Hematopoietic multipotent progenitor cell treated with erythropoietin and hydrocortisone succinate and interleukin-3 and kit ligand, for 17 days (in vitro differentiated cells): ENCODE data around the gene CNN1.
"Not testable (repeated sequence)": the region's sequence is repeated elsewhere in the genome, so short reads cannot be mapped to it uniquely, and the experiment has no call there.

Experiments used
- DNase-seq: peaks from one replicate; pipeline ENCODE4 v3.0.0-alpha.2; 2015; ENCODE audit warnings: low spot score

Gene CNN1

DNA sequence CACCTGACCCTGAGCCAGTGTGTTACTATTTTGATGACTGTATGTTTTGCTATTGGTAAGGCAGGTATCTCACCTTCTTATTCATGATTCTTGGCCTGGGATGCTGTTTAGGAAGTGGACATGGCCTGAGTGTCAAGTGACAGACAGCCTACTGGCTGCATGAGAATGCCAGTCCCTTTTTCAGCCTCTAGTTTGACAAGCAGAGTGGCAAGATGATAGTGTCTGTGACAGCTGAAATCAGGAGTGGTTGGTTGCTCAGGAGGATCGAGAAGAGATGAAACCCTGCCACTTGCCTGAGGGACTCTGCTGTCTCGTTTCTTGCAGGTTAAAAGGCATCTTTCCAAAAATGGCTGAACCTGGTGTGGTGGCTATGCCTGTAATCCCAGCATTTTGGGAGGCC is 27.5 kb downstream of the CNN1 start:
- peak; percentile 77 for DNase-seq

DNA sequence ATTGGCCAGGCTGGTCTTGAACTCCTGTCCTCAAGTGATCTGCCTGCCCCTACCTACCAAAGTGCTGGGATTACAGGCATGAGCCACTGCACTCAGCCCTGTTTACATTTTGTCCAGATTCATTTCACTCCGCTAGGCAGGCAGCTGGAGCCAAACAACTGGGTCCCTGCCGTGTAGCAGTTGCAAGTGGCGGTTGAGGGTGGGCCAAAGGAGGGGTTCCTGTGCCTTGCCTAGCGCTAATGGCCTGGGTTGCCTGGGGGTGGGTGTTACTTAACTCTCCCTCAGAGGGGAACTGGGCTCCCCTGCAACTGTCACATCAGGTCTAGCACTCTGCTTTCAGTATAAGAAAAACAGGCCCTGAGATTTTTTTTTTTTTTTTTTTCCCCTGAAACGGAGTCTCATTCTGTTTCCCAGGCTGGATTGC is 31.4 kb downstream of the CNN1 start:
- DNase-seq = no peak

DNA sequence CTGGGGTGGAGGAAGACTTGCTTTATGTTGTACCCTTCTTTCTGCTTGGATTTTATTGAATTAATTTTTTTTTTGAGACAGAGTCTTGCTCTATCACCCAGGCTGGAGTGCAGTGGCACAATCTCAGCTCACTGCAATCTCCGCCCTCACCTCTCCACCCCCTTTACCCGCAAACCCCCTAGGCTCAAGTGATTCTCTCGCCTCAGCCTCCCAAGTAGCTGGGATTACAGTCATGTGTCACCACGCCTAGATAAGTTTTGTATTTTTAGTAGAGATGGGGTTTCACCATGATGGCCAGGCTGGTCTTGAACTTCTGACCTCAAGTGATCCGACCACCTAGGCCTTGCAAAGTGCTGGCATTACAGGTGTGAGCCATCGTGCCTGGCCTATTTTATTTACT is 34.7 kb downstream of the CNN1 start:
- DNase-seq = not testable (repeated sequence)

DNA sequence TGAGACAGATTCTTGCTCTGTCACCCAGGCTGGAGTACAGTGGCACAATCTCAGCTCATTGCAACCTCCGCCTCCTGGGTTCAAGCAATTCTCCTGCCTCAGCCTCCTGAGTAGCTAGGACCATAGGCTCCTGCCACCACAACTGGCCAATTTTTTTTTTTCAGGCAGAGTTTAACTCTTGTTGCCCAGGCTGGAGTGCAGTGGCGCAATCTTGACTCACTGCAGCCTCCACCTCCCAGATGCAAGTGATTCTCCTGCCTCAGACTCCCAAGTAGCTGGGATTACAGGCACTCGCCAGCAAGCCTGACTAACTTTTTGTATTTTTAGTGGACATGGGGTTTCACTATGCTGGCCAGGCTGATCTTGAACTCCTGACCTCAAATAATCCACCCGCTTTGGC is 35.1 kb downstream of the CNN1 start:
- DNase-seq = not testable (repeated sequence)

DNA sequence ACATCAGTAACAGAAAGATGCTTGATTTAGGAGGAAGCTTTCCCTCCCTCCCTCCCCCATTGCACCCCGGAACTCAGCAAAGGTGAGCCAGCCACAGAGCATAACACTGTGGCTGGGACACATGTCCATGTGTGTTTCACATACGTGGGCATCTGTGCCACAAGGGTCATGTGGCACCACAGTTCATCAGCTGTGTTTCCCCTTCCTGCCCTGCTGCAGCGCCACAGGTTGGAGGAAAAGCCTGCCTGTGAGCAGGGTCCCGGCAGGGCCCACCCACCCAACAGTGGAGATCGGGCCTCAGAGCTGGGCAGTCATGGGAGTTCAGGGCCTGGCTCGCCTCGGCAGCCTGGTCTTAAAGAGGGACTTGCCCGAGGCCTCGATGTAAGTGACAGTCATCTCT is 36.0 kb downstream of the CNN1 start:
- DNase-seq = no peak

DNA sequence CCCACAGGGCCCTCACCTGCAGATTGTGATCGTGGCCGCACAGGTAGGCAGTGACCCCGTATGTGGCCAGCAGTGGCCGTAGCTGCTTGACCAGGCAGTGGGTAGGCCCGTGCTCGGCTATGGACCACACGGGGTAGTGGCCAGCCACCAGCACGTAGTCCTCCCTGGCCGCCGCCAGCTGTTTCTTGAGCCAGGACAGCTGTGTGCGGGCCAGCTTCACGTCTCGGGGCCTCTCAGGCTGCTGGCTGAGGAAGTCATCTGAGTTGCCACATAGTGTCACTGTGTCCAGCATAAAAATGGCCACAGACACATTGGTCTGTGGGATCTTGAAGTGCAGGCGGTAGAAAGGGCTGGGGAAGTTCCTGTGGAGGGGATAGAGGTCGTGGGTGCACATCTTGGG is 37.6 kb downstream of the CNN1 start:
- DNase-seq = no peak

DNA sequence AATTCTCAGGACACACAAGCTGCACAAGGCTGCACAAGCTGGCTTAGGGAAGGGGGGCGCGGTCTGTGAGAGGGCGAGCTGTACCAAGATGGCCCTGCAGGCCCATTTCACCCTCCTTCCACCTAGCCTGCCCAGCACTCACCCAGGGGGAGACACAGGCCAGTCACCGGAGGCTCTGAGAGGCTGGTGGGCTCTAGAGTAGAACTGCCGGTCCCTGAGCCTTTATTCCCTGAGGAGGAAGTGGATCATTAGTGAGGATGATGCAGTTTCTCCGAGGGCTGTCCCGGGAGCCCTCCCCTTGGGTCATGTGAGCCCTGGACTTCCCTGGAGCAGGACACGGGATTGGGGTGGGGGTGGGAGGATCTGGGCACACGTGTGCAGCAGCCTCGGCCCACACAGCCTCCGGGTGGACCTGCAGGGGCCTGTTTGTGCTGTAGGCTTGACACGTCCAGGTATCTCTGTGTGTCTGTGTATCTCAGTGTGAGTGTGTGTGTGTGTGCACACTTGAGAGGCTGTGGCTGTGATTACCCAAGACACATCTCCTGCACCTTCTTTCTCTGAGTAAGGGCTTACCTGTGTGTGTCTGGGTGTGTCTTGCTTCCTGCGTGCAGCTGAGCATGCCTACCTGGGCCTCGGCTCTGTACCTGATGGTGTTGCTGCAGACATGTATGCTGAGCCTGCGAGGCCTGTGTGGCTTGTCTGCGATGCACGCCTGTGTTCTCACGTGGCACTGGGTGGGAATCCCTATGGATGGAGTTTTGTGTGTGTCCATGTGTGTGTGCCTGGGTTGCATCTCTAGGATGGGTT is 39.0 kb downstream of the CNN1 start, which contains the start of gene ACP5:
TSS of gene ACP5 (minus strand) at position 195 of the 807 bp plus-strand sequence. CDS start 328 bp downstream, outside the sequence.
- no peak for DNase-seq

DNA sequence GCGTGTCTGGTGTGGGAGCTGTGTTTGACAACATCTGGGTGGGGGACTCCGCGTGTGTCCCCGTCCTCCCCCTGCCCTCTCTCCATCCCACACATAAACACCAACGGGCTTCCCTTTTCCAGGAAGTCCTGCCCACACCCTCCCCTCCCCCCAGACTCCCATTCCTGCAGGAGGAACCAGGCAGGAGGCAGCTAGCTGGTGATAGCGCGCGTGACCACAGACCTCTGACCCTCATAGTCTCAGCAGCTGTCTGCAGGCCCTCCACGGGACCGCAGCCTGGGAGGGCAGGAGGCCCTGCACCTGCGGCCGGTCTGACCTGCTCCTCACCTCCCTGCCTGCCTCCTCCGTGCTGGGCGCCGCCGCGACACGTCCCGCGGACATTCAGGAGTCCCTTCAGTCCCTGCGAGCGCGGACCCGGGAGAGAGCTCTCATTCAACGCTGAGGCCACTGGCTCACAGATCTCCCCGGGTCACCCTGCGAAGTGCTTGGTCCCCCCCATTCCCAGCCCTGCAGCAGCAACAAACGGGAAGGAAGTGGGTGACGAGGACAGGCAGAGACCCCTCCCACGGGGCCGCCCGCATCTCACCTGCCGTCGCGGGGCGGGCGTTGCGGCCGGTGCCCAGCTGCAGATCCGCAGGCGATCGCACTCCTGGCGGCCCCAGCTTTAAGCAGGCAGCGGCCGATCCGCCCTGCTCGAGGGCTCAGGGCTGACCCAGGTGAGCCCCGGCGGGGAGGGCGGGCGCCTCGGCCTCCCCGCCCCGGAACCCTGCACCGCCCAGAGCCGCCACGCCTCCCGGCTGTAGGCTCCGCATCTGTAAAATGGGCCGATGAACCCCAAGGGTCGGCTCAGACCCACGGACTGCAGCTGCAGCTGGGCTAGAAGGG is 39.8 kb downstream of the CNN1 start:
- DNase-seq = peak; percentile 34

DNA sequence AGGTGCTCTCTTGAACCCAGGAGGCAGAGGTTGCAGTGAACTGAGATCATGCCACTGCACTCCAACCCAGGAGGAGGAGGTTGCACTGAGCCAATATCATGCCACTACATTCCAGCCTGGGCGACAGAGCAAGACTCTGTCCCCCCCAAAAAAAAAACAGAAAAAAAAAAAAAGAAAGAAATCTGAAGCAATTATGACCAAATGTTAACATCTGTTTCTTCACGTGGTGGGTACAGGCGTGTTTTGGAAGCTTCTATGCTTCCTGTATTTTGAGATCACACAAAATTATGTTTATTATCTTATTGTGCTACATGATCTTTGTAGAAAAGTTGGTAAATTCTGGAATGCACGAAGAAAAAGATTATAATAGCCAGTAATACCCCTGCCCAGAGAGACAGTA is 41.5 kb downstream of the CNN1 start:
- no peak for DNase-seq

DNA sequence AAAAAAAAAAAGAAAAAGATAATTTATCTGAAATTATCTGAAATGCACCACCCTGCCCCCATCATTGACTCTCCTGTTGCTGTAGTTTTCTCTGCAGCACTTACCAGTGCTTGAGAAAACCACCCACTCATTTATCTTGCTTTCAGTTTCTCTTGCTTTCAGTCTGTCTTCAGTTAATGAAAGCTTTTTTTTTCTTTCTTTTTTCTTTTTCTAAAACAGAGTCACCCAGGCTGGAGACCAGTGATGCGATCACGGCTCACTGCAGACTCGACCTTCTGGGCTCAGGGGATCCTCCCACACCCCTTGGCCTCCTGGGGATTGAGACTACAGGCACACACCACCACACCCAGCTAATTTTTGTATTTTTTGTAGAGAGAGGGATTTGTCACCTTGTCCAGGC is 43.1 kb downstream of the CNN1 start:
- DNase-seq = peak; percentile 42

DNA sequence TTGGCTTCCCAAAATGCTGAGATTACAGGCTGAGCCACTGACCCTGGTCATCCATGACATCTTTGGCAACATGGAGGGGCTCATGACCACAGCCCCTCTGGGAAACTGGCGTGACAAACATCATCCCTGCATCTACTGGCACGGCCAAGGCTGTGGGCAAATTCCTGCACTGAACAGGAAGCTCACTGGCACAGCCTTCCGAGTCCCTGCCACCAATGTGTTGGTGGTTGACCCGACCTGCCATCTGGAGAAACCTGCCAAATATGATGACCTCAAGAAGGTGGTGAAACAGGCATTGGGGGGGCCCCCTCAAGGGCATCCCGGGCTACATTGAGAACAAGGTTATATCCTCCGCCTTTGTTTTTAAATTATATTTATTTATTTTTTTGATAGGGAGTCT is 47.7 kb downstream of the CNN1 start:
- DNase-seq = no peak

DNA sequence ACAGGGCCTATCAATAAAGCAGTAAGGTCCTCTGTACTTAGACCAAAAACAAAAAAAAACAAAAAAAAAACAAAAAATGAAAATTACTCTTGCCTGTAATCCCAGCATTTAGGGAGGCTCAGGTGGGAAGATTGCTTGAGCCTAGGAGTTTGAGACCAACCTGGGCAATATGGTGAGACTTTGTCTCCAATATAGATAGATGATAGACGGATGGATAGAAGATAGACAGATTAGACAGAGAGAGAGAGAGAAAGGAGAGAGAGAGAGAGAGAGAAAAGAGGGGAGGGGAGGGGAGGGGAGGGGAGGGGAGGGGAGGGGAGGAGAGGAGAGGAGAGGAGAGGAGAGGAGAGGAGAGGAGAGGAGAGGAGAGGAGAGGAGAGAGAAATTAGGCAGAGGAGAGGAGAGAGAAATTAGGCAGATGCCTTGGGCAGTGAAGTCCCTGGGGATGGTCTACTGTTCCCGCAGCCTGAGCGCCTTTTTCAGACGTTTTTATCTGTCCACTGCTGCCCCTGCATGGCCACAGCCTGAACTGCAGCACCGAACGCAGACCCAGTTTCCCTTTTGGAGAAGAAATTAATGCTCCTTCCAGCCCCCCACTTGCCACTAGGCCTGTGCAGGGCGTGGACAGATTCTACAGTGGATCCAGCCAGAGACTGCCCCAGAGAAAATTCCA is 48.8 kb downstream of the CNN1 start:
- DNase-seq = peak; percentile 88

DNA sequence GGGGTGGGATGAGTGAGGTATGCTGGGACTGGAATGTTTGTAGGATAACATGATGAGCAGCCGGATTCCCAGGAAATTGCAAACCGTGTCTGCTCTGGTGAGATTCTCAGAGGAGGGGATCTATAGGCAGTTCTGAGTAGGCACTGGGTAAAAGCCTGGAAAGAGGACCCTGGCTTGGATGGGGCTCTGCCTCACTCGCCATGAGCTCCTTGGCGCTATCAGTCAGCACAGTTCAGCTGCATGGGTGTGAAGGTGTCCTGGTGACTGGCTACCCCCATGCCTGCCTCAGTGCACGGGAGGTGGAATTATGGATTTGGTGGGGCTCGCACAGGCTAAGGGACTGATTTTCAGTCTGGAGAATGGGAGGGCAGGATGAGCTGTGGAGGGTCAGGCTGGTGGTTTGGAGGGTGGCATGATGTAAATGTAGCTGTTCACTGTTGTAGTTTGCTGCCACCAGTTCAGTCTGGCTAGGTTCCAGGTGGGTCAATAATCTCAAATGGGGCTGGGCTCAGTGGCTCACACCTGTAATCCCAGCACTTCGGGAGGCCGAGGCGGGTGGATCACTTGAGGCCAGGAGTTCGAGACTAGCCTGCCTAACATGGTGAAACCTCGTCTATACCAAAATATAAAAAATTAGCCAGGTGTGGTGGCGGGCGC is 49.5 kb downstream of the CNN1 start:
- DNase-seq = no peak

DNA sequence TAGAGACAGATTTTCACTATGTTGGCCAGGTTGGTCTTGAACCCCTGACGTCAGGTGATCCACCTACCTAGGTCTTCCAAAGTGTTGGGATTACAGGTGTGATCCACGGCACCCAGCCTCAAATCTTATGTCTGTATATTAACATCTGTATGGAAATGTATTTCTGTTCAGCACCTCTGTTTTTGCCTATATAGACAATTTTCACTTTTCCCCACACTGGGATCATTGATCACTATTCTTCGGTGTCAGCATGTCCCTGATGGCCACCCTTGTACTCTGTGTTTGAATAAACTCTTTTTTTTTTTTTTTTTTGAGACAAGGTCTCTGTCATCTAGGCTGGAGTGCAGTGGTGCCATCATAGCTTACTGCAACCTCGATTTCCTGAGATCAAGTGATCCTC is 55.4 kb downstream of the CNN1 start:
- no peak for DNase-seq

DNA sequence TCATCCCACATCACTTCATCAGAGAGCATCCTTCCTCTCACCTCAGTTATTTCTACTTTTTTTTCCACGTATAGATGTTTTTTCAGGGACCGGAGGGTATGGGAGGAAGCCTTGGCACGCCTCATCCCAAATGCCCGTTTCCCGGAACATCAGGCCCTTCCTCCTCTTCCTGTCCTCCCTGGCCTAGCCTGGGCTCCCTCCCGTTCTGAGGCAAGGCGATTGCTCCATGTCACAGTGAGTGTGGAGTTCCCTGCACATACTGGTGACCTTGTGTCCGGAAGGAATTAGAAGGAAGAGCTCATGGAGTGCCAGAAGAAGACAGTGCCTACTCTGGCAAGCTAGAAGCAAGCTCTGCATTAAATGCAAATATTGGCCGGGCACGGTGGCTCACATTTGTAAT is 57.5 kb downstream of the CNN1 start:
- DNase-seq = no peak

DNA sequence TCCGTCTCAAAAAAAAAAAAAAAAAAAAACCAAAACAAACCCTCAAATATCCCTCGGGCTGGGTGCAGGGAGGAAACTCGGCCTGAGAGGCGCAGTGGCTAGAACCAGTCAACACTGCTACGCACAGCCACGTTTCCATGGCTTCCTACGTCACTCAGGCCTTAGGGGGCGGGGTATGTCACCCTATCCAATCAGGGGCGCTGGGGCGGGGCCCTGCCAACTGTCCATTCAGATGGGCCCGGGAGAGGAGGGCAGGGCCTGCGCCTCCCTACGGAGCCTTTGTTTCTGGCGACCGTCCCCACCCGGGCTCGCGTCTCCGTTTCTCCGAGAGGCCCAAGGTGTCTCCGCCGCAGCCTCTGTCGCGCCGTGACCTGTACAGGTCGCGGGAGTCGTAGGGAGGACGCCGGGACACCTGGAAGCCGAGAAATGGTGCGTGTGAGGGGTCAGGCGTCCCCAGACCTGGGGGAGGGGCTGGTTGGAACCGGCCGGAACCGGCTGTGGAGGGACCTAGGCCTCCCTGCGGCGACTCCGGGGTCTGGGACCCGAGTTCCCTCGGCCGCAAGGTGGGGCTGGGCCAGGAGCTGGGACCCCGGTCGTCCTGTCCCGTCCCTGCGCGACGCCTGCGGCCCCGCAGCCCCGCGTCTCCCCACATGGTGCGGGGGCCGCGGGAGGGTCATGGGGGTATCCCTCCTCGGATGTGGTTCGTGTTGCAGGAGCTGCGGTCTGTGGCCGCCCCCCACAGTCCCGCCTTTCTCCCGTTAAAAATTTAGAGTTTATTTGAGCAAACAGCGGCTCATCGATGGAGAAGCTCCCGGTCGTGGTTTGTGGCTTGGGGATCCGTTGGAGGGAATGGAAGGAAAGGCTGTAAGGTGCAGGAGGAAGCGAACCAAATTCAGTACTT is 58.8 kb downstream of the CNN1 start, which contains the start of gene ZNF627:
TSS of gene ZNF627 (plus strand) at position 282 of the 901 bp plus-strand sequence. CDS start at position 427, 145 bp downstream.
- DNase-seq = peak; percentile 97

DNA sequence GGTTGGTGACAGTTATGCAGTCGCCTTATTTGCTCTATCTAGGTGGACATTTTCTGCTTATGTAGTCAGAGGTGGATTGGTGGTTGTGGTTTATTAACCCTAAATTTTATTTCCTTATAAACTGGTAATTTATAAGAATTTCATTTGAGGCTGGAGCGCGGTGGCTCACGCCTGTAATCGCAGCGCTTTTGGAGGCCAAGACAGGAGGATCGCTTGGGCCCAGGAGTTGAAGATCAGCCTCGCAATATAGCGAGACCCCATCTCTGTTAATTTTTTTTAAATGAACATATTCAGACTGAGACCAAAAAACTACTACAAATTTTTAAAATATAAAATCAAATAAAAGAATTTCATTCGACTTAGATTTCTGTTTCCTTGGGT is 59.4 kb downstream of the CNN1 start:
- no peak for DNase-seq

DNA sequence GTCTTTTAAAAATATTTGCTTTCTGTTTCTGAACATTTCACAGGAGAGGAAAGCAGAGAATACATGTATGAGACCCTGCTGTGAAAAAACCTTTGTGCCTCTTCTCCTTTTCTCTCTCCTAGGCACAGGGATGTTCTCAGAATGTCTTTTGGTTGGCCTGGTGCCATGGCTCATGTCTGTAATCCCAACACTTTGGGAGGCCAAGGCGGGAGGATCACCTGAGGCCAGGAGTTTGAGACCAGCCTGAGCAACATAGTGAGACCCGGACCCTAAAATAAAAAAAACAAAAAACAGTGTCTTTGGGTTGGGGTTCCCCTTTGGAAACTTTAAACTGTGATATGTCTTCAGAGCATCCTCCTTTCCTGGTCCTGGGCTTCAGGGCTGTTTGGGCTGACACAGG is 60.1 kb downstream of the CNN1 start:
- no peak for DNase-seq

DNA sequence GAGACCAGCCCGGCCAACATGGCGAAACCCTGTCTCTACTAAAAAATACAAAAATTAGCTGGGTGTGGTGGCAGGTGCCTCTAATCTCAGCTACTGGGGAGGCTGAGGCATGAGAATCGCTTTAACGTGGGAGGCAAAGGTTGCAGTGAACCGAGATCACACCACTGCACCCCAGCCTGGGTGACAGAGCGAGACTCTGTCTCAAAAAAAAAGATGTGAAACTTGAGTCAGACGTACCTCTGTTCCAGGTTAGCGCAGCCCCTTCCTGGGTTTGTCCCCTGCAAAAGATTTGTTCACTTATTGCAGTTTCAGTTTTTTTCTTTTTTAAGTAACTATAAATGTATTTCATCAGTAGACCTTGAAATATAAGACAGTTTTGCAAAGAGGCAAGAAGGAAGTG is 61.1 kb downstream of the CNN1 start:
- DNase-seq = not testable (repeated sequence)
